ENCODE data around the gene MICALL2.

DNA sequence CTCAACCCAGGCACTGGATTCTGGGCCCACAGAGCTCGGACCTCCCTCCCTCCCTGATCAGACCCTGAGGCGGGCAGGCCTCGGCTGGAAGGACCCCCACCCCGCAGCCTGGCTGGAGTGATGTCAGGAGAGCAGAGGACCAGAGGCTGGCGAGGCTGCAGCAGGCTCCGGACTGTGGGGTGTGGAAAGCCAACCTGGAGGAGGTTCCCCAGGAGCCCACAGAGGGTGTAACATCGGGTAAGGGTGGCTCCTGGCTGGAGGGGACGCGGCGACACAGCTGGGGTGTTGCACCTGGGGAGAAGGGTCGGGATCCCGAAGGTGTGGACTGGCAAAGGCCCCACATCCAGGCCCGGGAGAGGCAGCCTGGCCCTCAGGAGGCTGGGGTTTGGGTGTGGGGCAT is 8.9 kb upstream of the MICALL2 start:
- TF ChIP-seq, protein P1, sequence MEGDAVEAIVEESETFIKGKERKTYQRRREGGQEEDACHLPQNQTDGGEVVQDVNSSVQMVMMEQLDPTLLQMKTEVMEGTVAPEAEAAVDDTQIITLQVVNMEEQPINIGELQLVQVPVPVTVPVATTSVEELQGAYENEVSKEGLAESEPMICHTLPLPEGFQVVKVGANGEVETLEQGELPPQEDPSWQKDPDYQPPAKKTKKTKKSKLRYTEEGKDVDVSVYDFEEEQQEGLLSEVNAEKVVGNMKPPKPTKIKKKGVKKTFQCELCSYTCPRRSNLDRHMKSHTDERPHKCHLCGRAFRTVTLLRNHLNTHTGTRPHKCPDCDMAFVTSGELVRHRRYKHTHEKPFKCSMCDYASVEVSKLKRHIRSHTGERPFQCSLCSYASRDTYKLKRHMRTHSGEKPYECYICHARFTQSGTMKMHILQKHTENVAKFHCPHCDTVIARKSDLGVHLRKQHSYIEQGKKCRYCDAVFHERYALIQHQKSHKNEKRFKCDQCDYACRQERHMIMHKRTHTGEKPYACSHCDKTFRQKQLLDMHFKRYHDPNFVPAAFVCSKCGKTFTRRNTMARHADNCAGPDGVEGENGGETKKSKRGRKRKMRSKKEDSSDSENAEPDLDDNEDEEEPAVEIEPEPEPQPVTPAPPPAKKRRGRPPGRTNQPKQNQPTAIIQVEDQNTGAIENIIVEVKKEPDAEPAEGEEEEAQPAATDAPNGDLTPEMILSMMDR (IDR thresholded peaks at IDR 0.05): no peak
- TF ChIP-seq TEAD1 (CRISPR knock-in tag; IDR thresholded peaks at IDR 0.05) (no peak), USF1 (CRISPR knock-in tag; IDR thresholded peaks at IDR 0.05) (no peak), CREB1 (CRISPR knock-in tag; IDR thresholded peaks at IDR 0.05) (no peak), FOXP1 (CRISPR knock-in tag; IDR thresholded peaks at IDR 0.05; ENCODE audit: borderline replicate concordance) (no peak), CBFB (CRISPR knock-in tag; IDR thresholded peaks at IDR 0.05; ENCODE audit: low read depth) (no peak), NFYB (CRISPR knock-in tag; conservative IDR thresholded peaks at IDR 0.05; ENCODE audit: low read depth) (no peak), ATF3 (CRISPR knock-in tag; conservative IDR thresholded peaks at IDR 0.05) (no peak), NR2C2 (CRISPR knock-in tag; IDR thresholded peaks at IDR 0.05) (no peak), IRF2 (CRISPR knock-in tag; IDR thresholded peaks at IDR 0.05; ENCODE audit: borderline replicate concordance, low read depth) (no peak)
